Ovary (tissue), 3 donors: ENCODE results near the gene CHKA.

Source experiments
- CTCF ChIP-seq, 3 donors: fragments of 450-650 bp in 2 of 3; fragments of 200-600 bp in 1 of 3; IDR thresholded peaks; one replicate each; pipeline versions ENCODE4 v1.5.1 to v1.8.0; 2016 to 2022; ENCODE audit warnings: antibody characterized with exemption in 3 of 3, mild to moderate bottlenecking in 1 of 3
- EP300 ChIP-seq: sonication (generic); formaldehyde crosslinking; IDR thresholded peaks from one replicate; pipeline ENCODE4 v1.6.1; 2017; ENCODE audit warnings: antibody characterized with exemption
- donor health status: DM: no; HTN: no; CAD: no.

GRCh38 chr11:68071281-68072048, 49.7 kb downstream of the CHKA start:
- TF ChIP-seq CTCF (IDR thresholded peaks at IDR 0.05) (no peak), EP300 (no peak)
